ENCODE data around the gene LGALS7B.
"Not testable (repeated sequence)": the region's sequence is repeated elsewhere in the genome, so short reads cannot be mapped to it uniquely, and the experiment has no call there.

LGALS7B gene

DNA sequence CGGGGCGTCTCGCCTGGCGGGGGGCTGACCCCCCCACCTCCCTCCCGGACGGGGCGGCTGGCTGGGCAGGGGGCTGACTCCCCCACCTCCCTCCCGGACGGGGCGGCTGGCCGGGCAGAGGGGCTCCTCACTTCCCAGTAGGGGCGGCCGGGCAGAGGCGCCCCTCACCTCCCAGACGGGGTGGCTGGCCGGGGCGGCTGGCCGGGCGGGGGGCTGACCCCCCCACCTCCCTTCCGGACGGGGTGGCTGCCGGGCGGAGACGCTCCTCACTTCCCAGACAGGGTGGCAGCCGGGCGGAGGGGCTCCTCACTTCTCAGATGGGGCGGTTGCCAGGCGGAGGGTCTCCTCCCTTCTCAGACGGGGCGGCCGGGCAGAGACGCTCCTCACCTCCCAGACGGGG lies 8.8 kb downstream of the LGALS7B start:
- not testable (repeated sequence) for DNase-seq (ENCODE audit: low spot score)

DNA sequence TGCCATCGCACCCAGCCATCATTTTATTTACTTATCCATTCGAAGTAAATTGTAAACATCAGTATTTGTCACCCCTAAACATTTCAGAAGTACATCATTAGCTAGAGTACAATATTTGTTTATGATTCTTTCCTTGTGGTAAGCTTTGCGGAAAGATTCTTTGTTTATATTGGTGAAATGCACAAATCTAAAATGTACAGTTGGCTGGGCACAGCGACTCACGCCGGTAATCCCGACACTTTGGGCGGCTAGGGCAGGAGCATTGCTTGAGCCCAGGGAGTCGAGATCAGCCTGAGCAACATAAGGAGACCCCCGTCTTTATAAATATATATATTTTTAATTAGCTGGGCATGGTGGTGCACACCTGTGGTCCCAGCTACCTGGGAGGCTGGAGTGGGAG lies 10.1 kb downstream of the LGALS7B start:
- no peak for DNase-seq (ENCODE audit: low spot score)

GRCh38 chr19:38800577-38801347 lies 11.8 kb downstream of the LGALS7B start:
- no peak for DNase-seq (ENCODE audit: low spot score)

- no peak for DNase-seq (ENCODE audit: low spot score)
Observed at GRCh38 chr19:38801359-38802095, 12.5 kb downstream of the LGALS7B start.

GRCh38 chr19:38803543-38803942 lies 14.5 kb downstream of the LGALS7B start:
- no peak for DNase-seq (ENCODE audit: low spot score)

DNA sequence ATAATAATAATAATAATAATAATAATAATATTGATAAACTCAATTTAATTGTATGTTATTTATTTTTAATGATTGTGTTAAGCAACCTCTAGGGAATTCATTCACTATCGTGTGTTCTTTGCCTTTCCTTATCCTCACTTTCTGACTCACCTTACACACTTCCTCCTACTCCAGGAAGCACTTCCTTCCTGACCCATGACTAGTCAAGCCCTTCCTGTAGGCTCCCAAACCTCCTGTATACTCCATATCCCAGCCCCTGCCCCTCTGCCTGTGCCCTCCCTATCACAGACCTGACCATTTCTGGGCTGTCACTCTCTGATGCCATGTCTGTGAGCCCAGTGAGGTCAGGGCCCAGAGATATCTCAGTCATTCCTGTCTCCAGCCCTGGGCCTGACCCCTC lies 16.2 kb downstream of the LGALS7B start:
- no peak for DNase-seq (ENCODE audit: low spot score)

DNA sequence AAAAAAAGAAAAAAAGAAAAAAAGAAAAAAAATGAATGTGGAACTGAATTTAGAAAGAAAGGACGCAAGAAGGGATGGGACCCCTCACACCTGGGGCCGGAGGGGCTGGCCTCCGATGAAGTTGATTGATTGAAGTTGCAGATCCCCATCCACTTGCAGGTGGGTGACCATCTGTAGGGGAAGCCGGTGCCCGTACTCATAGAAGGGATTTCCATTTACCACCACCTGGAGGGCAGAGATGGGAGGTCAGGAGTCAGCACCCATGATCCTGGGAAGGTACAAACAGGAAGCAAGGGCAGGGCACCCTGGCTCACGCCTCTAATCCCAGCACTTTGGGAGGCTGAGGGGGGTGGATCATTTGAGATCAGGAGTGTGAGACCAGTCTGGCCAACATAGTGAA lies 17.4 kb downstream of the LGALS7B start:
- DNase-seq (ENCODE audit: low spot score), result no peak

DNA sequence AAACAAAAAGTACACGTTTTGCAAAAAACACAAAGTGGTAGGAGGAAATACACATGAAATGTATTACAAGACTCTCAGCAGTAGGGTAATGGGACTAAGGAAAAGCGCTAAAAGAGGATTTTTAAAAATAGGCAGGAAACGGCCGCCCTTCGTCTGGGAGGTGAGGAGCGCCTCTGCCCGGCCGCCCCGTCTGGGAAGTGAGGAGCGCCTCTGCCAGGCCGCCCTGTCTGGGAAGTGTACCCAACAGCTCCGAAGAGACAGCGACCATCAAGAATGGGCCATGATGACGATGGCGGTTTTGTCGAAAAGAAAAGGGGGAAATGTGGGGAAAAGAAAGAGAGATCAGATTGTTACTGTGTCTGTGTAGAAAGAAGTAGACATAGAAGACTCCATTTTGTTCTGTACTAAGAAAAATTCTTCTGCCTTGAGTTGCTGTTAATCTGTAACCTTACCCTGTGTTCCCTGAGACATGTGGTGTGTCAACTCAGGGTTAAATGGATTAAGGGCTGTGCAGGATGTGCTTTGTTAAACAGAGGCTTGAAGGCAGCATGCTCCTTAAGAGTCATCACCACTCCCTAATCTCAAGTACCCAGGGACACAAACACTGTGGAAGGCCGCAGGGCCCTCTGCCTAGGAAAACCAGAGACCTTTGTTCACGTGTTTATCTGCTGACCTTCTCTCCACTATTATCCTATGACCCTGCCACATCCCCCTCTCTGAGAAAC lies 18.5 kb downstream of the LGALS7B start:
- not testable (repeated sequence) for DNase-seq (ENCODE audit: low spot score)

DNA sequence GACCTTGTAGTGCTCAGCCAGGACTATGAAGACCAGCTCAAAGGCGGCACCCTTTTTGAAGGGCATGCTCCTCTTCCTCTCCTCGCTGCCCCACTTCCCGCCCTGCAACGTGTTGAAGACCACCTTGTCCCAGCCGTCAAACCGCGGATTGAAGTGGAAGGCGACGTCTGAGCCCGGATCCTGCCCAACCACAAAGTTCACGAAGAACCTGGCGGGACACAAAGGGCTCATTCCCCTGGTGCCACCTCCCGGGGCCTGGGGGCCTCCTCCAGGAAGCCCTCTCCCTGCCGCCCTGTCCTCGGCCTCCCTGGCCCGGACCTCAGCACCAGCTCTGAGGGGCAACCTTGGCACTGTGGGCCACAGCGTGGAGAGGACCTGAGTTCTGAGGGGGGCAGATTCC lies 19.7 kb downstream of the LGALS7B start:
- DNase-seq (ENCODE audit: low spot score), result no peak

DNA sequence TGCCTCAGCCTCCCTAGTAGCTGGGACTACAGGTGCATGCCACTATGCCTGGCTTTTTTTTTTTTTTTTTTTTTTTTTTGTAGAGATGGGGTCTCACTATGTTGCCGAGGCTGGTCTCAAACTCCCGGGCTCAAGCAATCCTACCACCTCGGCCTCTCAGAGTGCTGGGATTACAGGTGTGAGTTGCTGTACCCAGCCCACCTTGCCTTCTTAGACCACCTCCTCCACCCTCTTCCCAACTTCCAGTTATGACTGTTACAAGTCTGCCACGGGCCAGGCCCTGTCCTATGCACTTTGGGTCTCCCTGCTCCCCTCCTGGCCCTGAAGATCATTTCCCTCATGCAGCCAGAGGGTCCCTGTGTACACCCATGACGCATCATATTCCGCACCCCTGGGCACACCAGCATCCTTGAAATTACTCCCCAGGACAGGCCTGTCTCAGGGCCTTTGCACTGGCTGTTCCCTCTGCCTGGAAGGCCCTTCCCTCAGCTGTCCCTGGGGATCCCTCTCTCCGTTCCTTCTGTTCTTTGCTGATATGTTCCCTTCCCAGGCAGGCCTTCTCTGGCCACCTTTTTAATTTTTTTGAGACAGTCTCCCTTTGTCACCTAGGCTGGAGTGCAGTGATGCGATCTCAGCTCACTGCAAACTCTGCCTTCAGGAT lies 20.7 kb downstream of the LGALS7B start:
- DNase-seq (ENCODE audit: low spot score), result no peak

DNA sequence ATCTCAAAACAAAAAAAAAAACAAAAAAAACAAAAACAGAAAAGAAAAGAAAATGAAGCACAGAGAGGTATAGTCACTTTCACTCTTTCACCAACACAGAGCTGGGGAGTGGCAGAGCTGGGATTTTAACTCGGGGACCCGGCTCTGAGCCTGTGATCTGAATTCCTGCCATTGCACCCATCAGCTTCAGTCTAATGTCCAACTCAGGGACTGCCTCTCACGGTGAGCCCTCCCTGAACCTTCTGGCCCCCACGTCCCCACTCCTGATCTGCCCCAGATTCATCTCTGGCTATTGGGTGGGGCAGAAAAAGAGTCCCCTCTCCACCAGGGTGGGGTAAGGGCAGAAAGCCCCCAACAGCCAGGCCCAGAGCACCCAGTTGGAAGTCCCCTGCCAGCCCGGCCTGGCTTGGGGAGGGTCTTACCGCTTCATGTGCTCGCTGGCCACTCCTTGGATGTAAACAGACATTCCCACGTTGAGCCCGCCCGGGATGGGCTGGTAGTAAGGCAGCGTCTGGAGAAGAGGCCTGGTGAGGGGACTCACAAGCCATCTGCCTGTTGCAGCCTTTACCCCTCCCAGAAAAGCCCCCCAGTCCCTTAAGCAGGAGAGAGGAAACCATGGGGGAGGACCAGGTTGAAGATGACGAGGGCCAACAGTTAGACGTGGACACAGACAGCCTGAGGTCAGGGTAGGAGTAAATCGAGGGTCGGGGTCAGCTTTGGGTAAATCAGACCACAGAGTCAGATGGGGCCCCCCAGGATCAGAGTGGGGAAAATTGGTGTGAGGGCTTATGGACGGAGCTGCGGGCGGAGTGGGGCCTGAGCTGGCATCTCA lies 23.2 kb downstream of the LGALS7B start:
- DNase-seq (ENCODE audit: low spot score), result no peak

- no peak for DNase-seq (ENCODE audit: low spot score)
Observed at GRCh38 chr19:38812841-38813320, 23.9 kb downstream of the LGALS7B start, which contains the start of gene LGALS4. Gene LGALS4 (minus strand): TSS chr19:38812945. CDS start chr19:38812886, 59 bp downstream.

- DNase-seq (ENCODE audit: low spot score), result no peak
Observed at GRCh38 chr19:38813323-38813722, 24.3 kb downstream of the LGALS7B start.

- not testable (repeated sequence) for DNase-seq (ENCODE audit: low spot score)
Observed at GRCh38 chr19:38813932-38814331, 24.9 kb downstream of the LGALS7B start.

DNA sequence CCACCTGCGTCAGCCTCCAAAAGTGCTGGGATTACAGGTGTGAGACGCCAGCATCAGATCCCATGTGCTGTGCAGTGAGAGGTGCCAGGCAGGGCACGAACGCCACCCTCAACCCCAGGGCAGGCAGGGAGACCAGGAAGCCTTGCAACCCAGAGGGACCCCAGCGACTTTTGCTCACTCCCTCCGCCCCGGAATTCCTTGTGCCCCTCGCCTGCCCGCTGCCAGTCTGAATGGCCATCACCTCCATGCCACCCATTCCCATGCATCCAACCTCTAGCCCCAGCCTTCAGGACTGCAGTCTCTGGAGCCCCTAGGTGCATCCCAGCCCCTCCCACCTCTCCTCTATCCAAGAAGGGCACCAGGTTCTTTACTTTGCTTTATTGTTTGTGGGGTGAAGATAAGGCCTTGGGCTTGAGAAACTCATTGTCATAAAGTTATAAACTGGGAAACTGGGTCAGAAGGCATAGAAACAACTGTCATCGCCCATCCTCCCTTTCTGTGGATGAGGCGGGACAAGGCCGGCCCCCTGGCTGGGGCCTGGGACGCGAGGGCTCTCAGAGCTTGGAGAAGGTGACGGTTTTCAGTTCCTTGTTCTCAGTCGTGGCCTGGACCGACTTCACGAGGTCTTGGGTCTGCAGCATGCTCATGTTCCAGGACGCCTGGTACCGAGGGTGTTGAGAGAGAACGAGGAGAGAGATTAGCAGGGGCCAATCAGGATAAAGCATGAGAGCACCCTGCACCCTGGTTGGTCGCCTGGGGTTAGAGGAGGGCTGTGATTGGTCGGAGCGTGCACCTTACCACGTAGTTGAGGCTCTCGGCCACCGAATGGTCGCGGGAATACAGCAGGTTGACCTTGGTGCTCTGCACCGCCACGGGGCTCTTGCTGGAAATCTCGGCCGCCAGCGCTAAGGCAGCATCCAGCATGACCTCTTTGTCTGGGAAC lies 26.3 kb downstream of the LGALS7B start:
- no peak for DNase-seq (ENCODE audit: low spot score)

DNA sequence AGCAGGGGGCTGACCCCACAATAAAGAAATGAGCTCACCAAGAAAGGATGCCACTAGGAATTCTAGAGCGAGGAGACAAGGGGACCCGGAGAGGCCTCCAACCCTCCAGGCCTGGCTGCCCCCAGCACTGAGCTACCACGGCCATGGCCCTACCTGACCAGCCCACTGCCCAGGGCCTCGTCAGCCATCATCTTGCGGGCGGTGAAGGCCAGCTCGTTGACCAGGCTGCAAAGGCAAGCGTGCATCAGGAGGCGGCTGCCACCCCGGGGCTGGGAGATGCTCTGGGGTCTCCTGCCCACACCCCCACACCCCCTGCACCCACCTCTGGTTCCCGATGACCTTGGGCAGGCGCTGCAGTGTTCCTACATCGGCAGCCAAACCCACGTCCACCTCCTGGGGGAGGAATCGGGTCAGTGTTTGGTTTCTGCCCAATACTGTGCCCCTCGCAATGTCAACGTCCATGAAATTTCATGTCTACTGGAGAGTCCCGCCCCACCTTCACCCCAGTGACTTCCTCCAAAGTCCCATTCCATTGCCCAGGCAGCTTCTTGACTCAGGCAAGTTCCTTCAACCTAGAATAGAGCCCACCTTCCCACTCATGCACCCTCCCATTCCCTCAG lies 27.2 kb downstream of the LGALS7B start:
- DNase-seq (ENCODE audit: low spot score), result no peak

DNA sequence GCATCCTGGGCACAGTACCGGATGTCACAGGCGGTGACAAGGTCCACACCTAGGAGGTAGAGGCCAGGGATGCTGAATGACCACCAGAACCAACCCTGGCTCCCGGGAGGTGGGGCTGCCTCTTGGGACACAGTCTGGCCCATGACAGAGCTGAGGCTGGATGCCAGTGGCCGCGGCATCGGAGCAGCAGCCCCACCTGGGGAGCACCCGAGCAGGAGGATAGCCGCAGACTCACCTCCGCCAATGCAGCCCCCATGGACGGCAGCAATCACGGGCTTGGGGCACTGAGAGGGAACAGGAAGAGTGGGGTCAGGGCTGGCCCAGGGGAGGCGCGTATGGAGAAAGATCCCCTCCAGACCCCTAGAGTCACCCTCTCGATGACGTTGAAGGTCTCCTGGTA lies 28.1 kb downstream of the LGALS7B start:
- no peak for DNase-seq (ENCODE audit: low spot score)

DNA sequence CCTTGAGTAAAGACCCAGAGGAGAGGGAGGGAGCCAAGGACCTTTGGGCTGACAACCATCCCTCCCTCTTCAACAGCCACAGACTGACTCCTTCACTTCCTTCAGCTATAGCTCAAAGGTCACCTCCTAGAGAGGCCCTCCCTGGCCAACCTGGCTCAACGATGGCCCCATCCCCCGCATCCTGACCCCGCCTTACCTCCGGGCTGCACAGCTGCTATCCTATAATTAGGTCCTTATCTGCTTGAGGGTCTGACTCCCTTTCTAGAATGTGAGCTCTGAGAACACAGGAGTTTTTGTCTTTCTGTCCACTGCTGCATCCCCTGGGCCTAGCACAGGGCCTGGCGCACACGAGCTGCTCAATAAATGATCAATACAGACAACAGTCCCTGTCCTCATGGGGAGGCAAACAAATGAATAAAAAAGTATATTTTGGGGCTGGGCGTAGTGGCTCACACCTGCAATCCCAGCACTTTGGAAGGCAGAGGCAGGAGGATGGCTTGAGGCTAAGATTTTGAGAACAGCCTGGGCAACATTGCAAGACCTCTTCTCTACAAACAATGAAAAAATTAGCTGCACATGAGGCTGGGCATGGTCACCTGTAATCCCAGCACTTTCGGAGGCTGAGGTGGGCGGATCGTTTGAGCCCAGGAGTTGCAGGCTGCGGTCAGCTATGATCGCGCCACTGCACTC lies 30.4 kb downstream of the LGALS7B start:
- DNase-seq (ENCODE audit: low spot score), result no peak

Data from putamen (tissue), 1 donor.